ENCODE results near the gene TIAM2.

- TF ChIP-seq CTCF (conservative IDR thresholded peaks at IDR 0.05; ENCODE audit: low read depth, low read length) (no peak), EZH2 (IDR thresholded peaks at IDR 0.05; ENCODE audit: borderline replicate concordance, low read depth, low read length, poor library complexity, severe bottlenecking) (no peak)
Measured at GRCh38 chr6:155150967-155151671, 156.0 kb downstream of the TIAM2 start.

Measured in A673 (cell line).